ENCODE measurements around the gene SMAGP.

DNA sequence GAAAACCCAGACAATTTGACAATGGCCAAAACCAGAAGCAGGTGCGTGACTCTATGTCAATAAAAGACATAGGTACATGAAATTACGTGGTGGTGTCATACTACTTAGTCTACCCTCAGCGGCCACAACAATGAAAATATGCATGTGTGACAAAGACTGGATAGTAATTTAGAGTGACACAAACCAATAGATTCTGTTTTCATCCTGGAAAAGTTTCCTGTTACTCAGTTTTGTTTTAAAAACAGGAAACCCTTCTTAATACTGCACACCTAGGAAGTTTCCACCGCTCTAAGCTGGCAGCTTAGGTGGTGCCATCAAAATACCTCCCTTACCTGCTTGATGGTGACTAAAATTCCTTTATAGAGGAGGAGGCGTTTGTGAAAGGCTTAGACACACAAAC, 67.5 kb downstream of the SMAGP start:
- no peak for TF ChIP-seq EZH2 (IDR thresholded peaks at IDR 0.05; ENCODE audit: low read length)
- TF ChIP-seq, protein P1, sequence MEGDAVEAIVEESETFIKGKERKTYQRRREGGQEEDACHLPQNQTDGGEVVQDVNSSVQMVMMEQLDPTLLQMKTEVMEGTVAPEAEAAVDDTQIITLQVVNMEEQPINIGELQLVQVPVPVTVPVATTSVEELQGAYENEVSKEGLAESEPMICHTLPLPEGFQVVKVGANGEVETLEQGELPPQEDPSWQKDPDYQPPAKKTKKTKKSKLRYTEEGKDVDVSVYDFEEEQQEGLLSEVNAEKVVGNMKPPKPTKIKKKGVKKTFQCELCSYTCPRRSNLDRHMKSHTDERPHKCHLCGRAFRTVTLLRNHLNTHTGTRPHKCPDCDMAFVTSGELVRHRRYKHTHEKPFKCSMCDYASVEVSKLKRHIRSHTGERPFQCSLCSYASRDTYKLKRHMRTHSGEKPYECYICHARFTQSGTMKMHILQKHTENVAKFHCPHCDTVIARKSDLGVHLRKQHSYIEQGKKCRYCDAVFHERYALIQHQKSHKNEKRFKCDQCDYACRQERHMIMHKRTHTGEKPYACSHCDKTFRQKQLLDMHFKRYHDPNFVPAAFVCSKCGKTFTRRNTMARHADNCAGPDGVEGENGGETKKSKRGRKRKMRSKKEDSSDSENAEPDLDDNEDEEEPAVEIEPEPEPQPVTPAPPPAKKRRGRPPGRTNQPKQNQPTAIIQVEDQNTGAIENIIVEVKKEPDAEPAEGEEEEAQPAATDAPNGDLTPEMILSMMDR (optimal IDR thresholded peaks at IDR 0.05 in 1 of 3, IDR thresholded peaks at IDR 0.05 in 1 of 3, conservative IDR thresholded peaks at IDR 0.05 in 1 of 3; ENCODE audit: extremely low read depth in 1 of 3, insufficient read depth in 2 of 3, low read length in 3 of 3) = no peak
